Caco-2 (cell line): ENCODE results near the gene PDK2. TPM values are rescaled to one million over a fixed set of nuclear protein-coding genes. Genes with fewer than 3 reads are reported as not detected.

Source experiments
- BruUV-seq: library from RNA; stranded (reverse); fragments of 400-500 nt; replicated peaks from 2 replicates; lab custom pipeline; 2021; lab: Mats Ljungman, UMichigan
- CTCF ChIA-PET: fragments of 300-600 bp; sonication (Branson Sonifier 250); formaldehyde crosslinking; loops from one replicate; lab custom pipeline; 2022; ENCODE audit warnings: antibody characterized with exemption; lab: Charles Lee
- POLR2A ChIA-PET: fragments of 300-600 bp; sonication (Branson Sonifier 250); formaldehyde crosslinking; loops from one replicate; lab custom pipeline; 2022; ENCODE audit warnings: antibody characterized with exemption; lab: Charles Lee
- DNase-seq, 2 experiments: peaks; one replicate each; pipeline versions ENCODE4 v3.0.0 to v3.0.0-alpha.2; 2020 to 2022
- H3K27me3 ChIP-seq: replicated peaks from 2 replicates; pipeline ENCODE4 v1.6.0; 2011; ENCODE audit warnings: low read length; ENCODE audit not compliant: control insufficient read depth, insufficient read depth
- H3K36me3 ChIP-seq: 2 replicates; pipeline ENCODE4 v1.5.1; 2011; ENCODE audit warnings: low read length; ENCODE audit not compliant: control insufficient read depth, insufficient read depth
- H3K4me1 ChIP-seq: fragments of 250-450 bp; sonication (Bioruptor Pico); 2 replicates; pipeline ENCODE4 v1.5.1; 2020; ENCODE audit warnings: mild to moderate bottlenecking
- H3K4me3 ChIP-seq: 2 replicates; pipeline ENCODE4 v1.5.1; 2011; ENCODE audit warnings: low read depth, mild to moderate bottlenecking, control low read depth, low read length
- H3K9me3 ChIP-seq: fragments of 250-450 bp; sonication (Bioruptor Pico); 2 replicates; pipeline ENCODE4 v1.5.1; 2020; ENCODE audit warnings: mild to moderate bottlenecking, moderate library complexity
- H3K27ac Mint-ChIP-seq: one replicate; pipeline ENCODE4 v1.8.0; 2022; ENCODE audit warnings: mixed read lengths; ENCODE audit not compliant: unreplicated experiment
- H3K27me3 Mint-ChIP-seq: one replicate; pipeline ENCODE4 v1.8.0; 2022; ENCODE audit warnings: mixed read lengths; ENCODE audit not compliant: insufficient read depth, unreplicated experiment
- H3K36me3 Mint-ChIP-seq: one replicate; pipeline ENCODE4 v1.8.0; 2022; ENCODE audit warnings: mild to moderate bottlenecking, mixed read lengths; ENCODE audit not compliant: insufficient read depth, unreplicated experiment
- H3K4me1 Mint-ChIP-seq: one replicate; pipeline ENCODE4 v1.8.0; 2022; ENCODE audit warnings: low read depth, mixed read lengths; ENCODE audit not compliant: unreplicated experiment
- H3K4me3 Mint-ChIP-seq: one replicate; pipeline ENCODE4 v1.8.0; 2022; ENCODE audit warnings: mild to moderate bottlenecking, moderate library complexity, mixed read lengths; ENCODE audit not compliant: unreplicated experiment
- H3K9me3 Mint-ChIP-seq: one replicate; pipeline ENCODE4 v1.8.0; 2022; ENCODE audit warnings: mixed read lengths; ENCODE audit not compliant: unreplicated experiment
- CTCF ChIP-seq, 2 experiments: fragments of 200-600 bp in 1 of 2; IDR thresholded peaks; 1 replicate in 1 of 2; 2 replicates in 1 of 2; pipeline versions ENCODE4 v1.5.1 to v1.8.0; 2011 to 2022; ENCODE audit warnings: antibody characterized with exemption in 1 of 2, control low read depth in 1 of 2, inconsistent platforms in 1 of 2, low read depth in 1 of 2, low read length in 1 of 2, mild to moderate bottlenecking in 1 of 2, moderate library complexity in 1 of 2; ENCODE audit not compliant: insufficient read depth in 1 of 2, severe bottlenecking in 1 of 2, unreplicated experiment in 1 of 2
- intact Hi-C: fragments of 100-400 bp; cut with micrococcal nuclease; formaldehyde crosslinking; loops from one replicate; pipeline ENCODE4 v1.10.0; 2022; ENCODE audit not compliant: unreplicated experiment
- total RNA-seq: library from RNA; stranded (reverse); gene quantifications from 2 replicates; pipeline ENCODE4 v1.2.3, GENCODE V29; 2022

The PDK2 gene
- total RNA-seq, 1 experiment from 2014 or later: 10.5 TPM

- Histone ChIP-seq H3K4me3 (no peak overlapping the region), H3K4me1 (no peaks in the 10 kb centered on the region), H3K27me3 (no peaks in the 10 kb centered on the region), H3K36me3 (no peaks in the 10 kb centered on the region), H3K9me3 (no peaks in the 10 kb centered on the region)
- no peaks in the 10 kb centered on the region for H3K4me1 Mint-ChIP-seq
- no peak overlapping the region for H3K27ac Mint-ChIP-seq
- no TSS peak for BruUV-seq
- H3K27me3 Mint-ChIP-seq: no peaks in the 10 kb centered on the region
- peaks cover 9% of the 10 kb centered on the region for H3K36me3 Mint-ChIP-seq
- POLR2A ChIA-PET: no interaction called here
- CTCF ChIA-PET: interaction anchor here (0.6 kb wide), 1 partner anchor 315 kb away, joined by 3 read pairs; the partner anchor contains the start of gene LRRC59
- DNase-seq: no peak
- H3K4me3 Mint-ChIP-seq: no peak overlapping the region
- no peaks in the 10 kb centered on the region for H3K9me3 Mint-ChIP-seq
- no peak for TF ChIP-seq CTCF (IDR thresholded peaks at IDR 0.05; ENCODE audit: insufficient read depth in 1 of 2, low read depth in 1 of 2, low read length in 1 of 2, severe bottlenecking in 1 of 2, unreplicated experiment in 1 of 2)
- intact Hi-C loops: no loop called here
Observed at GRCh38 chr17:50081757-50082156, 13.4 kb upstream of the PDK2 start.

DNA sequence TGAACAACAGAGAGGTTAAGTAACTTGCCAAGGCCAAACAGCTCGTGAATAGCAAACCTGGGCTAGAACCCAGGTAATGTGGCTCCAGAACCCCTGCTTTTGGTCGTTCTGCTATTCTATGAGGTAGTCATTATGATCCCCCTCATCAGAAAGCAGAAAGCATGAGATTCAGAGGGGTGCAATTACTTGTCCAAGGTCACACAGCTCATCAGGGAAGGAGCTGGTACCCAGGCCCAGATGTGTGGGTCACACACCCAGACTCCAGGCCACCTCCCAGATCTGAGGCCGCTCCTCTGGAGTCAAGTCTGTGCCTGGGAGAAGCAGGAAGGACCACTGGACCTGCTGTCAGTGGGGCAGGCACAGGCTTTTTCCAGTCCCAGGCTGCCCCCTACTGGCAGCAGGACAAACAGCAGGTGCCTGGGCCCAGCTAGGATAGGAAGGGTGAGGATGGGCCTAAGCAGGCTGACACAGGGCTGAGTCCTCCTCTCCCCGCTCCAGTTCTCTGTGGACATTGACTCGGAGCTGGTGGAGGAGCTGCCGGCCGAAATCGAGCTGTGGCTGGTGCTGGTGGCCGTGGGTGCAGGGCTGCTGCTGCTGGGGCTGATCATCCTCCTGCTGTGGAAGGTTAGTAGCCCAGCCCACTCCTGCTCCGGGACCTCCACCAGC, 7.8 kb upstream of the PDK2 start:
- TF ChIP-seq CTCF (IDR thresholded peaks at IDR 0.05; ENCODE audit: insufficient read depth in 1 of 2, low read depth in 1 of 2, low read length in 1 of 2, severe bottlenecking in 1 of 2, unreplicated experiment in 1 of 2): peak; percentile 74 to 75
- H3K4me1 Mint-ChIP-seq: no peaks in the 10 kb centered on the region
- no peak overlapping the region for H3K4me3 Mint-ChIP-seq
- H3K9me3 ChIP-seq: no peaks in the 10 kb centered on the region
- BruUV-seq: no TSS peak
- intact Hi-C loops: loop anchor here (1.0 kb wide), 1 partner anchor 60 kb away; no protein-coding TSS in a partner anchor
- no peak overlapping the region for H3K27ac Mint-ChIP-seq
- H3K4me1 ChIP-seq: no peaks in the 10 kb centered on the region
- DNase-seq: peak; percentile 63 to 75
- no peak overlapping the region for H3K4me3 ChIP-seq
- no peaks in the 10 kb centered on the region for H3K9me3 Mint-ChIP-seq
- no peaks in the 10 kb centered on the region for H3K27me3 Mint-ChIP-seq
- H3K36me3 ChIP-seq: no peaks in the 10 kb centered on the region
- POLR2A ChIA-PET: no interaction called here
- H3K36me3 Mint-ChIP-seq: no peaks in the 10 kb centered on the region
- H3K27me3 ChIP-seq: no peaks in the 10 kb centered on the region
- CTCF ChIA-PET: interaction anchor here (0.6 to 1.3 kb wide), 4 partner anchors 62 to 226 kb away, joined by 3 to 11 read pairs (median 4); no protein-coding TSS in a partner anchor

DNA sequence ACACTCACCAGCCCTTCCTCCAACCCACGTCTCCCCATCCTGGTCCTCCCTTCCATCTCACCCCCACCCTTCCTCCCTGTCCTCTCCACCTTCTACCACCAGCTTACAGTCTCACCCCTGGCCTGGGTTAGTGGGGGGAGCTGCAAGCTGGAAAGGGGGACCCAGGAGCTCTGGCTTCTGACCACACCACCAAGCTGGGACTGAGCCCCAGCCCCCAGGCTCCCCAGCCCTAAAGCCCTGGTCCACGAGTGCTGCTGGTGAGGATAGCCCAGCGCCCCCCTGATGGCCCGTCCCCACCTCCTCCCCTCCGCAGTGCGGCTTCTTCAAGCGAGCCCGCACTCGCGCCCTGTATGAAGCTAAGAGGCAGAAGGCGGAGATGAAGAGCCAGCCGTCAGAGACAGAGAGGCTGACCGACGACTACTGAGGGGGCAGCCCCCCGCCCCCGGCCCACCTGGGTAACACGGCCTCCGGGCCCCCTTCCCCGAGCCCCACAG, 7.2 kb upstream of the PDK2 start:
- Mint-ChIP-seq H3K4me3 (no peak overlapping the region), H3K27me3 (no peaks in the 10 kb centered on the region), H3K27ac (no peak overlapping the region), H3K36me3 (no peaks in the 10 kb centered on the region), H3K9me3 (no peaks in the 10 kb centered on the region), H3K4me1 (no peaks in the 10 kb centered on the region)
- DNase-seq: no peak
- Histone ChIP-seq H3K4me1 (no peaks in the 10 kb centered on the region), H3K36me3 (no peaks in the 10 kb centered on the region), H3K27me3 (no peaks in the 10 kb centered on the region), H3K4me3 (no peak overlapping the region), H3K9me3 (no peaks in the 10 kb centered on the region)
- no peak for TF ChIP-seq CTCF (IDR thresholded peaks at IDR 0.05; ENCODE audit: insufficient read depth in 1 of 2, low read depth in 1 of 2, low read length in 1 of 2, severe bottlenecking in 1 of 2, unreplicated experiment in 1 of 2)
- CTCF ChIA-PET: interaction anchor here (0.6 to 1.3 kb wide), 4 partner anchors 62 to 227 kb away, joined by 3 to 11 read pairs (median 4); no protein-coding TSS in a partner anchor
- POLR2A ChIA-PET: no interaction called here
- BruUV-seq: no TSS peak
- intact Hi-C loops: loop anchor here (1.0 kb wide), 1 partner anchor 61 kb away; no protein-coding TSS in a partner anchor
